ENCODE measurements around the gene HABP4. TPM values are rescaled to one million over a fixed set of nuclear protein-coding genes. Genes with fewer than 3 reads are reported as not detected.

The HABP4 gene
- total RNA-seq, 4 donors from 2014 or later = 41.1 to 106 (median 60.0) TPM

DNA sequence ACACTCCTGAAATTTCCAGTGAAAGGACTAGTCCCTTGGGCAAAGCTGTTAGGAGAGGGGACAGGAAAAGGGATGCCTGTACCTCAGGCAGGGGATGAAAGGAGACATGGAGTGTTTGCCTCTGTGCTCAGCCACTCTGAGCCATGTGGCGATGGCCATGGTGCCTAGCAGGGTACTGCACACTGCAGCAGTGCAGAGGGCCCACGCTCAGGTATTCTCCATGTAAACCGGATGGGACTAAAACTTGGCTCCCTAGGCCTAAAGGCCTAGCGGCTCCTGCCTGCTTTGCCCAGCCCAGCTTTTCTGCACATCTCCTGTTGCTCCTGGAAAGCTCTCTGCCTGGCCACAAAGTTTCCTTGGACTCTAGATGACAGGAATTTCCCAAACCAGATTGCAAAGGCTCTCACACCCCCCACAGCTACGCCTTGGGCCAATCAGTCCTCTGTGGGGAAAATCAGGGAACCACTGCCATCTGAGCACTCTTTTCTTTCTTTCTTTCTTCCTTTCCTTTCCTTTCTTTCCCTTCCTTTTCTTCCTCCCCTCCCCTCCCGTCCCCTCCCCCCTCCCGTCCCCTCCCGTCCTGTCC, 44.3 kb downstream of the HABP4 start:
- H3K4me3 ChIP-seq = no peak overlapping the region
- peaks cover 0 to 63% of the 10 kb centered on the region in 2 donors for H3K36me3 ChIP-seq
- WGBS, 2 donors (ENCODE audit: low coverage in 1 of 2) = 91% methylated on average over 5 of the region's 8 CpGs; no CpG with 5 or more reads in 1 of the 2 donors
- no peaks in the 10 kb centered on the region for H3K9me3 ChIP-seq
- no peaks in the 10 kb centered on the region for H3K27me3 ChIP-seq
- TF ChIP-seq POLR2AphosphoS5 (IDR thresholded peaks at IDR 0.05) = no peak
- H3K4me1 ChIP-seq = peaks cover 0 to 7% (median 0%) of the 10 kb centered on the region in 3 donors
- ATAC-seq = no peak
- peak overlapping the region in 1 of 4 donors; percentile 23 for H3K27ac ChIP-seq

DNA sequence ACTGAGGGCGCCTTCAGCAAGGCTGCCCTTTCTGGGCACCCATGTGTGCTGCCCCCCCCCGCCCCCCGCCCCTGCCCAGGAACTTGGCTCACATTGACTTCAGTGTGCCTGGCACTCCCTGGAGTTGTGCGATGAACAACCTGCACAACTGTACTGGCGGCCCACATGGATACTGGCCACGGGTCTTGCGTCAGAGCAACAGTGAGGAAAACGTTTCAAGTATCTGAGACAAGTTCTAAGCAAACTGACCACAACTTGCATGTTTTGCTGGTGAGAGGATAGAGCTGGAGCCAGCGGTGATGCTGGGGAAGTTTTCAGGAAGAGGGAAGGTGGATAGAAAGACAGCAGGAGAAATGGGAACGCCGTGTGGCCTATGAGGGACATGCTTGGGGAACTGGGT, 45.4 kb downstream of the HABP4 start:
- ATAC-seq = no peak
- 76 to 84% methylated on average over 3 to 4 of the region's 11 CpGs for WGBS, 2 donors (ENCODE audit: low coverage in 1 of 2)
- no peak for TF ChIP-seq EP300 (IDR thresholded peaks at IDR 0.05)
- Histone ChIP-seq H3K36me3 (peaks cover 0 to 52% of the 10 kb centered on the region in 2 donors), H3K9me3 (no peaks in the 10 kb centered on the region), H3K27me3 (no peaks in the 10 kb centered on the region), H3K4me3 (no peak overlapping the region), H3K4me1 (peaks cover 0 to 7% (median 0%) of the 10 kb centered on the region in 3 donors), H3K27ac (no peak overlapping the region)

- Histone ChIP-seq H3K9me3 (no peaks in the 10 kb centered on the region), H3K27me3 (no peaks in the 10 kb centered on the region), H3K36me3 (peaks cover 0 to 40% of the 10 kb centered on the region in 2 donors), H3K27ac (no peak overlapping the region), H3K4me1 (peaks cover 0 to 16% (median 0%) of the 10 kb centered on the region in 3 donors), H3K4me3 (no peak overlapping the region)
- WGBS, 2 donors (ENCODE audit: low coverage in 1 of 2) = 95% methylated on average over 14 of the region's 55 CpGs; no CpG with 5 or more reads in 1 of the 2 donors
- TF ChIP-seq POLR2A (IDR thresholded peaks at IDR 0.05) (no peak), EP300 (IDR thresholded peaks at IDR 0.05) (no peak), POLR2AphosphoS5 (IDR thresholded peaks at IDR 0.05) (no peak)
- TF ChIP-seq, protein P1, sequence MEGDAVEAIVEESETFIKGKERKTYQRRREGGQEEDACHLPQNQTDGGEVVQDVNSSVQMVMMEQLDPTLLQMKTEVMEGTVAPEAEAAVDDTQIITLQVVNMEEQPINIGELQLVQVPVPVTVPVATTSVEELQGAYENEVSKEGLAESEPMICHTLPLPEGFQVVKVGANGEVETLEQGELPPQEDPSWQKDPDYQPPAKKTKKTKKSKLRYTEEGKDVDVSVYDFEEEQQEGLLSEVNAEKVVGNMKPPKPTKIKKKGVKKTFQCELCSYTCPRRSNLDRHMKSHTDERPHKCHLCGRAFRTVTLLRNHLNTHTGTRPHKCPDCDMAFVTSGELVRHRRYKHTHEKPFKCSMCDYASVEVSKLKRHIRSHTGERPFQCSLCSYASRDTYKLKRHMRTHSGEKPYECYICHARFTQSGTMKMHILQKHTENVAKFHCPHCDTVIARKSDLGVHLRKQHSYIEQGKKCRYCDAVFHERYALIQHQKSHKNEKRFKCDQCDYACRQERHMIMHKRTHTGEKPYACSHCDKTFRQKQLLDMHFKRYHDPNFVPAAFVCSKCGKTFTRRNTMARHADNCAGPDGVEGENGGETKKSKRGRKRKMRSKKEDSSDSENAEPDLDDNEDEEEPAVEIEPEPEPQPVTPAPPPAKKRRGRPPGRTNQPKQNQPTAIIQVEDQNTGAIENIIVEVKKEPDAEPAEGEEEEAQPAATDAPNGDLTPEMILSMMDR (IDR thresholded peaks at IDR 0.05) = no peak
- no peak for ATAC-seq
Observed at GRCh38 chr9:96496368-96497116, 46.6 kb downstream of the HABP4 start.

GRCh38 chr9:96497117-96497399, 47.1 kb downstream of the HABP4 start:
- peaks cover 0 to 21% (median 0%) of the 10 kb centered on the region in 3 donors for H3K4me1 ChIP-seq
- peaks cover 0 to 35% of the 10 kb centered on the region in 2 donors for H3K36me3 ChIP-seq
- H3K4me3 ChIP-seq = no peak overlapping the region
- TF ChIP-seq POLR2A (IDR thresholded peaks at IDR 0.05) = no peak
- no peak for TF ChIP-seq EP300 (IDR thresholded peaks at IDR 0.05)
- TF ChIP-seq POLR2AphosphoS5 (IDR thresholded peaks at IDR 0.05) = no peak
- TF ChIP-seq, protein P1 (IDR thresholded peaks at IDR 0.05) = no peak
- no peaks in the 10 kb centered on the region for H3K9me3 ChIP-seq
- H3K27me3 ChIP-seq = no peaks in the 10 kb centered on the region
- 90% methylated on average over 3 of the region's 17 CpGs; no CpG with 5 or more reads in 1 of the 2 donors for WGBS, 2 donors (ENCODE audit: low coverage in 1 of 2)
- no peak overlapping the region for H3K27ac ChIP-seq
- ATAC-seq = no peak

GRCh38 chr9:96498796-96499195, 48.8 kb downstream of the HABP4 start:
- no peaks in the 10 kb centered on the region for H3K27me3 ChIP-seq
- peaks cover 0 to 19% of the 10 kb centered on the region in 2 donors for H3K36me3 ChIP-seq
- no peak overlapping the region for H3K27ac ChIP-seq
- ATAC-seq = no peak
- 92% methylated on average over 2 of the region's 7 CpGs; no CpG with 5 or more reads in 1 of the 2 donors for WGBS, 2 donors (ENCODE audit: low coverage in 1 of 2)
- H3K4me1 ChIP-seq = peaks cover 0 to 37% (median 0%) of the 10 kb centered on the region in 3 donors
- TF ChIP-seq POLR2AphosphoS5 (IDR thresholded peaks at IDR 0.05) = no peak
- no peak for TF ChIP-seq EP300 (IDR thresholded peaks at IDR 0.05)
- TF ChIP-seq, protein P1 (IDR thresholded peaks at IDR 0.05) = no peak
- TF ChIP-seq POLR2A (IDR thresholded peaks at IDR 0.05) = no peak
- H3K4me3 ChIP-seq = no peak overlapping the region
- no peaks in the 10 kb centered on the region for H3K9me3 ChIP-seq

GRCh38 chr9:96499257-96499656, 49.3 kb downstream of the HABP4 start:
- peaks cover 0 to 22% of the 10 kb centered on the region in 2 donors for H3K36me3 ChIP-seq
- ATAC-seq = no peak
- 100% methylated on average over 1 of the region's 7 CpGs; no CpG with 5 or more reads in 1 of the 2 donors for WGBS, 2 donors (ENCODE audit: low coverage in 1 of 2)
- H3K27me3 ChIP-seq = no peaks in the 10 kb centered on the region
- TF ChIP-seq POLR2A (IDR thresholded peaks at IDR 0.05) (no peak), POLR2AphosphoS5 (IDR thresholded peaks at IDR 0.05) (no peak), EP300 (IDR thresholded peaks at IDR 0.05) (no peak)
- TF ChIP-seq, protein P1 (IDR thresholded peaks at IDR 0.05) = no peak
- no peak overlapping the region for H3K4me3 ChIP-seq
- no peak overlapping the region for H3K27ac ChIP-seq
- peaks cover 0 to 38% (median 0%) of the 10 kb centered on the region in 3 donors for H3K4me1 ChIP-seq
- no peaks in the 10 kb centered on the region for H3K9me3 ChIP-seq

All from gastroesophageal sphincter (tissue), 4 donors.